Aorta (tissue), 5 donors: ENCODE data around the gene PABPC1L. TPM values are rescaled to one million over a fixed set of nuclear protein-coding genes. Genes with fewer than 3 reads are reported as not detected.

ENCODE experiments used
- ATAC-seq: fragments of 200-7000 bp; cut with Tn5 transposase; one replicate; pipeline ENCODE4 v1.9.1; 2022; ENCODE audit warnings: moderate library complexity; ENCODE audit not compliant: low FRiP score
- DNase-seq, 2 donors: peaks; one replicate each; pipeline ENCODE4 v3.0.0-alpha.2; 2020
- H3K27ac ChIP-seq, 2 donors: one replicate each; pipeline ENCODE4 v1.5.1; 2013; ENCODE audit warnings: low read length in 2 of 2, mild to moderate bottlenecking in 2 of 2, moderate library complexity in 2 of 2, control low read depth in 1 of 2, inconsistent platforms in 1 of 2, low read depth in 1 of 2
- H3K27me3 ChIP-seq, 2 donors: one replicate each; pipeline ENCODE4 v1.6.1; 2013; ENCODE audit warnings: control low read depth in 1 of 2, low read length in 1 of 2, mild to moderate bottlenecking in 1 of 2, moderate library complexity in 1 of 2; ENCODE audit not compliant: insufficient read depth in 2 of 2, control insufficient read depth in 1 of 2
- H3K36me3 ChIP-seq, 2 donors: one replicate each; pipeline ENCODE4 v1.6.1; 2013; ENCODE audit warnings: control low read depth in 1 of 2, low read length in 1 of 2, mild to moderate bottlenecking in 1 of 2; ENCODE audit not compliant: insufficient read depth in 2 of 2, control insufficient read depth in 1 of 2
- H3K4me1 ChIP-seq, 2 donors: one replicate each; pipeline ENCODE4 v1.6.1; 2013; ENCODE audit warnings: low read length in 2 of 2, control low read depth in 1 of 2, mild to moderate bottlenecking in 1 of 2, moderate library complexity in 1 of 2; ENCODE audit not compliant: insufficient read depth in 2 of 2, control insufficient read depth in 1 of 2
- H3K4me3 ChIP-seq, 2 donors: one replicate each; pipeline ENCODE4 v1.5.1; 2013; ENCODE audit warnings: low read length in 2 of 2, control low read depth in 1 of 2, mild to moderate bottlenecking in 1 of 2
- H3K9me3 ChIP-seq: one replicate; pipeline ENCODE4 v1.6.1; 2013; ENCODE audit warnings: mild to moderate bottlenecking, low read length; ENCODE audit not compliant: control insufficient read depth
- WGBS, 2 donors: extraction: QIAGEN DNeasy Blood & Tissue Kit; methylation state at CpG; one replicate each; pipeline ENCODE4 v1.1.7; 2013; 5-methylcytosine and 5-hydroxymethylcytosine counted together
- intact Hi-C, 2 donors: fragments of 100-400 bp; cut with DNase I; formaldehyde crosslinking; loops; one replicate each; pipeline versions ENCODE4 v1.14.2 to v1.15.0; 2022
- polyA plus RNA-seq, 2 donors: library from polyadenylated mRNA; stranded (reverse); fragments of 200-250 nt; gene quantifications; one replicate each; pipeline ENCODE4 v1.2.3, GENCODE V29; 2013
- total RNA-seq, 2 donors: library from RNA; stranded (reverse); fragmentation: NEBNext Ultra II Directional; extraction: Animal tissue kit (Norgen Biotek cat#: 25700); gene quantifications; one replicate each; pipeline ENCODE4 v1.2.1, GENCODE V29; 2021
- donor health status: healthy with polysubstance abuse.
- donor health status: Bipolar disorder and iron deficiency.
- donor health status: DM: no; HTN: no; CAD: no.
- donor health status: DM: no; HTN: no; CAD: no.
- donor health status: DM: yes; HTN: yes; CAD: no.

The PABPC1L gene
- total and polyA plus RNA-seq, 4 donors, result 1.4 to 77.2 (median 24.4) TPM

GRCh38 chr20:44924541-44924940, 14.7 kb downstream of the PABPC1L start:
- Histone ChIP-seq H3K4me1 (no peaks in the 10 kb centered on the region), H3K27ac (no peak overlapping the region), H3K9me3 (no peaks in the 10 kb centered on the region), H3K4me3 (no peak overlapping the region), H3K36me3 (no peaks in the 10 kb centered on the region), H3K27me3 (no peaks in the 10 kb centered on the region)
- WGBS, 2 donors, result 60 to 68% methylated on average over 4 of the region's 4 CpGs
- intact Hi-C loops, result no loop called here
- no peak for DNase-seq
- no peak for ATAC-seq

GRCh38 chr20:44928595-44928994, 18.7 kb downstream of the PABPC1L start:
- no peak for ATAC-seq
- H3K4me3 ChIP-seq, result no peak overlapping the region
- no peaks in the 10 kb centered on the region for H3K4me1 ChIP-seq
- 75 to 77% methylated on average over 3 of the region's 3 CpGs for WGBS, 2 donors
- no peak for DNase-seq
- no peaks in the 10 kb centered on the region for H3K27me3 ChIP-seq
- H3K9me3 ChIP-seq, result no peaks in the 10 kb centered on the region
- no peaks in the 10 kb centered on the region for H3K36me3 ChIP-seq
- intact Hi-C loops, result no loop called here
- H3K27ac ChIP-seq, result no peak overlapping the region

- ATAC-seq (no peak), DNase-seq (no peak)
- intact Hi-C loops, result no loop called here
- Histone ChIP-seq H3K27me3 (no peaks in the 10 kb centered on the region), H3K4me3 (no peak overlapping the region), H3K36me3 (no peaks in the 10 kb centered on the region), H3K9me3 (no peaks in the 10 kb centered on the region), H3K4me1 (no peaks in the 10 kb centered on the region), H3K27ac (no peak overlapping the region)
- WGBS, 2 donors, result 95 to 98% methylated on average over 16 to 18 of the region's 18 CpGs
Measured at GRCh38 chr20:44930517-44931168, 20.8 kb downstream of the PABPC1L start.

- Histone ChIP-seq H3K4me1 (no peaks in the 10 kb centered on the region), H3K36me3 (peaks cover 0 to 2% of the 10 kb centered on the region in 2 donors), H3K4me3 (no peak overlapping the region), H3K9me3 (no peaks in the 10 kb centered on the region), H3K27me3 (no peaks in the 10 kb centered on the region), H3K27ac (no peak overlapping the region)
- no peak for ATAC-seq
- WGBS, 2 donors, result 90% methylated on average over 3 of the region's 3 CpGs
- no peak for DNase-seq
- intact Hi-C loops, result no loop called here
Measured at GRCh38 chr20:44931911-44932310, 22.1 kb downstream of the PABPC1L start.

- no peak for ATAC-seq
- H3K36me3 ChIP-seq, result peaks cover 0 to 2% of the 10 kb centered on the region in 2 donors
- no peak for DNase-seq
- no peaks in the 10 kb centered on the region for H3K4me1 ChIP-seq
- H3K9me3 ChIP-seq, result no peaks in the 10 kb centered on the region
- WGBS, 2 donors, result 93 to 96% methylated on average over 8 of the region's 8 CpGs
- H3K4me3 ChIP-seq, result no peak overlapping the region
- intact Hi-C loops, result no loop called here
- H3K27ac ChIP-seq, result no peak overlapping the region
- H3K27me3 ChIP-seq, result no peaks in the 10 kb centered on the region
Measured at GRCh38 chr20:44932916-44933315, 23.1 kb downstream of the PABPC1L start.

GRCh38 chr20:44936510-44936909, 26.6 kb downstream of the PABPC1L start:
- H3K9me3 ChIP-seq, result no peaks in the 10 kb centered on the region
- no peak overlapping the region for H3K27ac ChIP-seq
- H3K4me3 ChIP-seq, result no peak overlapping the region
- intact Hi-C loops, result no loop called here
- no peaks in the 10 kb centered on the region for H3K27me3 ChIP-seq
- no peaks in the 10 kb centered on the region for H3K4me1 ChIP-seq
- 90 to 94% methylated on average over 10 of the region's 10 CpGs for WGBS, 2 donors
- DNase-seq, result no peak
- peaks cover 0 to 2% of the 10 kb centered on the region in 2 donors for H3K36me3 ChIP-seq
- ATAC-seq, result peak; percentile 30

GRCh38 chr20:44938637-44939036, 28.8 kb downstream of the PABPC1L start:
- no peak for ATAC-seq
- WGBS, 2 donors, result 80 to 83% methylated on average over 9 of the region's 9 CpGs
- H3K27ac ChIP-seq, result no peak overlapping the region
- no peak for DNase-seq
- H3K9me3 ChIP-seq, result no peaks in the 10 kb centered on the region
- intact Hi-C loops, result no loop called here
- H3K4me3 ChIP-seq, result no peak overlapping the region
- H3K36me3 ChIP-seq, result peaks cover 0 to 13% of the 10 kb centered on the region in 2 donors
- no peaks in the 10 kb centered on the region for H3K4me1 ChIP-seq
- no peaks in the 10 kb centered on the region for H3K27me3 ChIP-seq

- H3K4me1 ChIP-seq, result no peaks in the 10 kb centered on the region
- peaks cover 0 to 13% of the 10 kb centered on the region in 2 donors for H3K36me3 ChIP-seq
- WGBS, 2 donors, result 86 to 89% methylated on average over 7 of the region's 7 CpGs
Measured at GRCh38 chr20:44941120-44941691, 31.3 kb downstream of the PABPC1L start.

GRCh38 chr20:44942264-44942973, 32.6 kb downstream of the PABPC1L start:
- no peaks in the 10 kb centered on the region for H3K27me3 ChIP-seq
- peaks cover 0 to 11% of the 10 kb centered on the region in 2 donors for H3K36me3 ChIP-seq
- intact Hi-C loops, result no loop called here
- H3K4me1 ChIP-seq, result no peaks in the 10 kb centered on the region
- DNase-seq (no peak), ATAC-seq (no peak)
- 86 to 91% methylated on average over 4 of the region's 4 CpGs for WGBS, 2 donors
- no peak overlapping the region for H3K4me3 ChIP-seq
- no peak overlapping the region for H3K27ac ChIP-seq
- no peaks in the 10 kb centered on the region for H3K9me3 ChIP-seq

More at GRCh38 chr20:44941120-44941691, 31.3 kb downstream of the PABPC1L start:
- Histone ChIP-seq H3K9me3 (no peaks in the 10 kb centered on the region), H3K27me3 (no peaks in the 10 kb centered on the region), H3K27ac (no peak overlapping the region), H3K4me3 (no peak overlapping the region)
- no peak for DNase-seq
- intact Hi-C loops, result no loop called here
- ATAC-seq, result no peak
